Colon (tissue), 2 donors: ENCODE measurements around the gene FLT1.

Experiments used
- FAIRE-seq: peaks from 2 replicates; lab custom pipeline; 2012; peaks lifted over from hg19 to GRCh38; lab: Jason Lieb, UNC
- donor health status: control.
- donor health status: control.

FLT1 gene

DNA sequence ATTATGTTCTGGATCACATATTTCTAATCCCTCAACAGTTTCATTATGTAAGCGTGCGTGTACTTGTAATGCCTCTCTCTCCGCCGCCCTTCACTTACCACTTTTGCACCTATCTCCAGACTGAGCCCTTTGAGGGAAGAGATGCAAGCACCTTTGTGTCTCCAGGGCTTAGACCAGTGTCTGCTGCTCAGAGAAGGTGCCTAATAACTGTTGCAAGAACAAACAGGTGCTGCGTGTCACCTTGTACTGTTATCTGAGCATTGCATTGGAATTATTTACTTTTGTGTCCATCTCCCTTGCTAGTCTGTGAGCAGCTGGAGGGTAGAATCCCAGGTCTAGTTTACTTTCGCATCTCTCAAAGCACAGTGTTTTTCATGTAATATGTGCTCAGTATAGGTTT, 156.2 kb downstream of the FLT1 start:
- no peak for FAIRE-seq

DNA sequence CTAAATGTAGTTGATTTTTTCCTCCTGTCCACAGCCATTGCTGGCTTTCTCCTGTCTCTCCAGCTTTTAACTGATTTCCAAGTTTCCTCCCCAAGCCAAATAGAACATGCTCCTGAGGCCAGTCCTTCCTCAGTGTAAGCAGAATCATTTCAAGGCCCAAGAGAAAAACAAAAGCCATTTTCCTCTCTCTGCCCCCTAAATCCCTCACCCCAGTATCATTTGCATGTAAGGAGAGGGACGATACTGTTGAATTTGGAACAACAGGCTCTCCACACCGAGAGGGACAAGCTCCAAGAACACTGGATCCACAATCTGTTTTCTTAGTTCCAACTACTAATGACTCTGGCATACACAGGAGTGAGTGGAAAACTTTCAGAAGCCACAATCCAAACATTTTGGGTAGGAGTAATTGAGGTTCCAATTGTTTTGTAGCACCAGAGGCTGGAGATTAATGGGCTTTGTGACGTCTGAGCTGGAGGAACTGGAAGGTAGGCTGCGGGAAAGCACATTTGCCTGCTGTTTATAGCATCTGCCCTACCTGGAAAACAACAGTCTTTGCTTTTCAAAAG, 156.8 kb downstream of the FLT1 start:
- no peak for FAIRE-seq

DNA sequence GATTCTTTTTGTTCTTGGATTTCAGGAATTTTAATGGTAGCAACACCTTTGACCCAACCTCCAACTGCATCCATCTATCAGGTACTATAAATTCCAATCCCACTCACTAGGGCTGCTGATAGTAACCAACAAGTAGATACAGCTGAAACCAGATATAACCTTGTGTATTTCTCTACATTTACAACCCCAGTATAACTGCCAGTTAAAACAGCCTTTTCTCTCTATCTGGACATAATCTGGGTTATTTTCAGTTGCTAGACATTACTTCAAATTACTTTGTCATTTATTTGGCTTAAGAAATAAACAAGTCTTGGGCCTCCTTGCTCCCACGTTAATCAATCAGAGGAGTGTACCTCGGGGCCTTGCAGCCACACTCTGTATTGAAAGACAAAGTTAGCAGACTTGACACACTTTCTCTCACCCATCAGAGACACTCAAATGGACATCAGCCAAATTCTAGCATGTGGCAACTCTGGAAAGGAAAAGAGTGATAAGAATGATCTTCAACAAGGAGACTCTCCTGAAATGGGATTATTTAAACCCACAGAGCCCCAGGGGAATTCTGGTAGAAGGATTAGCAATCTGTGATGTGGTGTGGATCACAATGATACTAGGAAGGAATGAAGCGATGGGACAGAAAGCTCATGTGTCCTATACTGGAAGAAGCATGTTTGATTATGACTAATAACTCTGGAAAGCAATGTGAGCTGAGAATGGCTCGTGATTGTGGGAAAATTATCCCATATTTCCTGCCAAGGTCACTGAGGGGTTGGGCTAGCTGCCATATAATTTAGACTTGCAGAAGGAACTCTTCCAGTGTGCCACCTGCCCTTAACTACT, 157.5 kb downstream of the FLT1 start:
- no peak for FAIRE-seq

DNA sequence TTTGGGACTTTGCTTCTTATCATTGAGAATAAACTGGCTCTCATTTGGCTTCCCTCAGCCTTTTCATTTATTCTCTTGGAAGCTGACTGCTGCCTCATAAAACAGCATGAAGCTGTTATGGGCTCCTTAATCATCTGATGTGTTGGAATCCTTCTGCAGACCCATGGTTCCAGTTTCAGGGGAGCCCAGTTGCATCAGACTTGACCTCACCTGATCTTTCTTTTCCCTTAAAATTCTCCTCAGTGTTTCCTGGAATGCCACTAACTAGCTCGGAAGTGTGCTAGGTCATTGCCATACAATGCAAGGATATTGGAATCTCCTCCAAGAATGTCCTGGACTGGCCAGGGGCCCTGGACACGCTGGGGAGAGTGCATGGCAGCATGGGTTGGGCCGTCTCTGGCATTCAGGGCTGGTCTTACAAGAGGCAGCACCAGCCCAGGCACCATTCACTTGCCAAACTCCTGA, 158.7 kb downstream of the FLT1 start:
- FAIRE-seq = no peak

DNA sequence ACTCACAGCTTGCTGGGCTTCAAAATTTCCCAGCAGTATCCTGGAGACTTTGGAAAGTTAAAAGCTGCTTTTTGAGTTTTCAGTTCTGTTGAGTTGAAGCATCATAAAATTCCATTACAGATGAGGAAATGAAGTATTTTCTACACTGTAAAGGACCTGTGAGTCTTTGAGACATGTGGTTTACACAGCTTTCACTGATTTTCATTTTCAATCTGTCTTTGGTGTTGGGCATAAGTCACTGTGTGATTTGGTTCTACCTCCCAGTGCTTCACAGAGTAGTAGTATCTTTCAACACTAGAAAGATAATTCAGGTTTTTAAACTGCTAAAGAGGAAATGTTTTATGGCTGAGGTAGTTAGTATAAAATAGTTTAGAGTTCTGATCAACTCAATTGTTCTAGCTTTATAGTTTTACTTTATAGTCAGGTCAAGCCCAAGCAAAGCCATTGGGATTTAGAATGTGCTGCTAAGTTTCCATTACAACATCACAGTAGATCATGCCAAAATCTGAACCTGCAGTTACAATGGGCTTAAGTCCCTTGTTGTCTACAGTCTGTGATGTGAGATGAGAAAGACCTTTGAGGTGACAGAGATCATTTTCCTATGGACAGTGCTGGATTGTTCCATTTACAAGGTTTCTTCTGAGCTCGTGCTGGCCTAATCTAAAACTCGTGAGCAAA, 161.6 kb downstream of the FLT1 start:
- no peak for FAIRE-seq

DNA sequence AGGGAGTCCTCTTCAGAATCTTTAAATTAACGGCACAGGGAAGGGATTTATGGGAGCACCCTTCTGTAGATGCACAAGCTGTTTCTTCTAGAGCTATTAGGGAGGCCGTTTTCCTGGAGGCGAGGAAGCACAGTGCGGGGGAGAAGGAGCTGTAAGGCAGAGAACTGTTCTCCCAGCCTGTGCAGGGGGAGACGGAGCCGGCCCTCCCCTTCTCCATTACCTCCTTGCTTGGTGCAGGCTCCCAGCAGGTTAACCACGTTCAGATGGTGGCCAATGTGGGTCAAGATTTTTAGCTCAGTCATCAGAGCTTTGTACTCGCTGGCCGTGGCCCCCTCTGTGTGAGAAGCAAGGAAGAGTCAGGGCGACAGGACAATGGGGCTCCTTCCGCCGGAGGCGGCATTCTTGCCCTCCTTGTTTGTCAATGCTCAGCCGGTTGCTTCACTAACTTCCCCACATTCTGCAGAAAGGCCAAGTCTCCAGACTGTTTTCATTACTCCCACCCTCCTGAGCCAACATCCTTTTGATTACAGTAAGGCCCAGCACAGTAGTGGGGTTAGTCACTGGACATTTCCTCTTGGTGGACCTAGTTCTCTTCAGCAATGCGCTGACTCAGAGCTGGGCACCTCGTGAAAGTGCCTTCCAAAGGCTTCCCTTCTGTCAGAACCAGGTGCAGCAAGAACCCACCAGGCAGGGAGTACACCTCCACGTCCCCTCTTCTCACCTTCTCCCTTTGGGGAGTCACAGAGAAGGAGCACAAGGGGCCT, 165.4 kb downstream of the FLT1 start:
- no peak for FAIRE-seq

DNA sequence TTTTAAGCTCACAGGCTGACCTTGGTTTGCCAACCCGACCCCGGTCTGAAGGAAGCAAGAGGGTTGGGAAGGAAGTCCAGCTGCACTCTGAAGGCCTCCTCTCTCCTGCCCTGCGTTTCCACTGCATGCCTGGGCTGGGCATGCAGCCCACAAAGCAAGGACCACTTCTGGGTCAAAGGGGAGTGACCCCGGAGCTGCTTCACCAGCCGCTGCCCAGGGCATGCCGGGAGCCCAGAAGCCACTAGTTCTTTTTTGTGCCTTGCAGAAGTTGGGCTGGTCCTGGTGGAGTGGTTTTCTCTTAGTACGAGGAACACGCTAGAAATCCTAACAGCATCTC, 166.7 kb downstream of the FLT1 start:
- FAIRE-seq = no peak

DNA sequence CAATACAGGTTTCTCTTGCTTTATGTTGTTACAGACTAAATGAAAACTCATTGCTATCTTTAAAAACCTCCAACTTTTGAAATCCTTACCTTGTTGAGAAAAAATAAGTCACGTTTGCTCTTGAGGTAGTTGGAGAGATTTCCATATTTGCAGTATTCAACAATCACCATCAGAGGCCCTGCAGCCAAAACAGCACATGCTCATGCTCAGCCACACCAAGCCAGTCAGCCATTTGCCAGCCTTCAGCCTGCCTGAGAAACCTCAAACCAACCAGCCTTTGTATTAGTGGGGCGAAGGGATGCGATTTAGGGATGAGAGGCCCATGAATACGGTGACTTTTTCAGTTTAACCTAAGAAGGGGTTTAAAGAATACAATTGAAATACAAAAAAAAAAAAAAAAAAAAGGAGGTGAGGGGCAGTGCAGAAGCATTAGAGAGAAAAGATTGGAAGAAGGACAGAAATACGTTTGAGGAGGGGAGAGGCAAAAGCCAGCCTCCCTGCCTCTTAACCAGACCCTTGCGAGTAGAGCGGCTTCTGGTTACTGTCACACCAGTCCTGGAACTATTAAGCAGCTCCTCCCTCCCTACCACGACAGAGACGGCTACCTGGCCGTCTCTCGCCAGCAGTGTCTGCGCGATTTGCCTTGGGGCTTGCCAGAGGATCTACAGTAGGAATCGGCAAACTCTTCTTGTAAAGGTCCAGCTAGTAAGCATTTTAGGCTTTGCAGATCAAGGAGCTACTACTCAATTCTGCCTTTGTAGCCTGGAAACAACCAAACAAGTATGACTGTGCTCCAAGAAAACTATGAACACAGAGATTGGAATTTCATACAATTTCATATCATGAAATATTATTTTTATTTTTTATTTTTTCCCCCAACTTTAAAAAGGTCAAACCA, 167.3 kb downstream of the FLT1 start:
- FAIRE-seq = no peak

DNA sequence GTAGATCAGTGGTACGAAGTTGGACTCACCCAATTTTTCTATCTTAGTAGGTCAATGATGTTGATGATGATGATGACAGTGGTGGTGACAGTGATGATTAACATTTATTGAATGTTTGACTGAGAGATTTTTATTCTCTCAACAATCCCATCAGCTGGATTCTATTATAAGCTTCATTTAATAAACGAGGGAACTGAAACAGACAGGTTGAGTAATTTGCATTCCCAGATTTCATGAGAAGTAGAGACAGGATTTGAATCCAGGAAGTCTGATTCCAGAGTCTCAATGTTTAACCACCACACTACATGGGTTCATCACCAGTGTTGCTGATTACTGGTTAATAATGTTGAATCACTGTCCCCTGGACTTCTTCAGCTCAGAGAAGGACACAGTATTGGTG, 168.9 kb downstream of the FLT1 start:
- FAIRE-seq = no peak

DNA sequence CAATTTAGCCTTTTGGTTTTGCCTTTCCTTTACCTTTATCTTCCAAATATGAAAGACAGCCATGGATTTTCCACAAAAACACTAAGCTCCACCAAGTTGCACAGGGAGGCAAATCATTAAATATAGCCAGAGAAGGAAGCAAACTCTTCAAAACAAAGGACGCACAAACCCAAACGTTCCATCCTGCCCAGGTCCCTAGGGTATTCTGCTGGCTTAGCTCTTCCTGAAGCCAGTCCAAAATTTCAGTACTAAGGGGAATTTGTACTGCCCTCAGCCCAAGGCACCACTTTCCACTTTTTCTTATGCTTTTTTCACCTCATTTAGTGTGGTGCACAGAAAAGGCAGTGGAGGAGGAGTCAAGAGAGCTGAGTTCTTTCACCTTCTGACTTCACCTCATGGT, 169.9 kb downstream of the FLT1 start:
- FAIRE-seq = no peak

DNA sequence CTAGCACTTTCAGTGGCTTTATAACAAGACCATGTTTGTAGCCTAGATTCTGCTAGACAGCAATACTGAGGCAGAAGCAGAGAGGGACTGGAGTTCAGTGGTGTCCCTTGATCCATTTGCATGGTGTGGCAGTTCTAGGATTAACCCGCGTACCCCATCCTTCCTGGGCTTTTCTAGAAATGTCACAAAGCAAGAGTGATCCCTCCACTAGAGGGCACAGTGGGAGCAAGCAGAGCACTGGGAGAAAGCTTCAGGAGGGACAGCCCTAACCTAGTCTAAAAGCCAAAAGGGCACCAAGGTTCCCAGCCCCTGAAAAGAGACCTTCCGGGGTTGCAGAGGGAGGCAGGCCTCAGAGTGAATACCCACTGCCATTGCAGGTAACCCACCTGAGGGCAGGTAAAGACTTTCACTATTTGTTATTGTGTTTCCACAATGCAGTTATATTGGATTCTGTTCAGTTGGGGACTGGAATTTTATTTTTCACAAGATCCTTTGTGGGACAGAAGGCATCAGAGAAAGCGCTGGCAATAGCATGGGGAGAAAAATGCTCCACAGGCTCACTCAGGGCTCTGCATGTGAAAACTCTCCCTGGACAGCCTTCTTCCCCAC, 170.6 kb downstream of the FLT1 start:
- no peak for FAIRE-seq

DNA sequence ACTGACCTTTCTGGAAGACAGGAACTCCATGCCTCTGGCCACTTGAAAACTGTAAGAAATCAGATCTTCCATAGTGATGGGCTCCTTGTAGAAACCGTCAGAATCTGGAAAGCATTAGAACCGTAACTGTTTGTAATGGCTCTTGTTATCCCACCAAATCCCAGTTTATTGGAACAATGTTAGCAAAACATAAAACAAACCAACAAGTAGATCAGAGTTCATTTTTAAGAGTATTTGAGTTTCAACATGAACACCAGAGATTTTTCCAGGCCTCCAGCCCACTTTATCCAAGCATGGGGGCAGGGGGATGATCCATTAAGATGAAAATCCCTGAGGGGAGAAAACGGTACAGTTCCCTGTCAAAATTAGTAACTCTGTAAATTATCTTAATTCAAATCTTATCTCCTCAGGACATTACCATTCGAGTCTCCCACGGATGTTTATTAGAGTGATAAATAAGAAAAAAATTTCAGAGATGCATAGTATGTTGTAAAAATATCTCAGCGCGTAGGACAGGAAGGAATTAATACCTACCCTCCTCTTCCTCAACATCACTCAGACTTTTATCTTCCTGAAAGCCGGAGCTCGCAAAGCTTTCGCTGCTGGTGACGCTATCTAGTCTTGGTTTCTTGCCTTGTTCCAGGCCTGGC, 172.5 kb downstream of the FLT1 start:
- no peak for FAIRE-seq

DNA sequence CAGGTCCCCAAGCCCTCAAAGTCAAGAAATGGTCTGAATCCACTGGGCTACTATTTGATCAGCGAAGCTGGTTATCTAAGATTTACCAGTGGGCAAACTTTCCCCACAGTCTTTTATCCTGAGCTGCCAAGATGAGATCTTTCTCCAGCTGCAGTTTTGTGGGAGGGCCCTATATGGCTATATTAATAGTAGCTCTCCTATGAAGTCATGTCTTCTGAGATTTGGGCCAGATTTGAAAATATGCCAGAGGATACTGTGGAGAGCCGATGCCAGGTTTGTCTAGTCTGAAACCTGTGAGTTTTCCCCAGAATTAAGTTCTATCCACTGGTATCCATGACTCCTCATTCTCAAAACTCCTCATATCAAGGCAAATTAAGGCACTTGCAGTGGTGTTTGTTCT, 173.2 kb downstream of the FLT1 start:
- no peak for FAIRE-seq

DNA sequence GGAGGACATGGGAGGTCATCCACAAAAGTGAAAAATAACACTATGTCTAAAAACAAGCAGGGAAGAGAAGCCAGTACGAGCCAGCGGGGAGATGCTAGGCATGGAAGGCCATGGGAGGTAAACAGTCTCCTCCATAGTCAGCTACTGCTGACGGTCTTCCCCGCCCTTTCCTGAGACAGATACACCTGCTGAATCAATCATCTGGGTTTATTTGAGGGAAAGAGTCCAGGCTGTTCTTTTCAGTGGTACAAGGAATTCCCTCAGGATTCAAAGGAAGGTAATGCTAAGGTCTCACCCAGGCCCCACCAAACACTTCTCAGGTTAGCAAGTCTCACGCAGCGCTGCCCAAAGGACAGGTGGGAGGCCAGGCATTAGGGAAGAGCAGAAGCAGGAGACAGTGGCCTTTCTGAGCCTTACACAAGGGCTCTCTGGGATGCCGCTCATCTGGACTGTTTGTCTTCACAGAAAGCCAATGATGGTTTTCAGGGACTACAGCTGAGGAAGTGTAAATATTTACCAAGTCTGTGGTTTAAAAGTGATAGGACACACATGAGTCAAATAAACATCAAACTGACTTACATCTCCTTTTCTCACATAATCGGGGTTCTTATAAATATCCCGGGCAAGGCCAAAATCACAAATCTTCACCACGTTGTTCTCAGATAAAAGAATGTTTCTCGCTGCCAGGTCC, 173.9 kb downstream of the FLT1 start:
- no peak for FAIRE-seq

DNA sequence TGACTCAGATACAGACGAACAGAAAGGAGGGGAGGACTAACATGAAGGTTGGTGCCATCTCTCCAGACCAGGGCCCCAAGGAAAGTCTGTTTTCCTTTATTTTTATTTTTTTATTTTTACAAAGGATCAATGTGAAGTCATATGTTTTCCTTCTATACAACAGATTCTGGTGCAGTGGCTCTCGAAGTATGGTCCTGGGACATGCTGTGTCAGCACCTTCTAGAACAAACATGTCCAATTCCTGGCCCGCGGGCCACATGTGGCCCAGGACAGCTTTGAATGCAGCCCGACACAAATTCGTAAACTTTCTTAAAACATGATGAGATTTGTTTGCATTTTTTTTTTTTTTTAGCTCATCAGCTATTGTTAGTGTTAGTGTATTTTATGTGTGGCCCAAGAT, 174.7 kb downstream of the FLT1 start:
- FAIRE-seq = no peak

DNA sequence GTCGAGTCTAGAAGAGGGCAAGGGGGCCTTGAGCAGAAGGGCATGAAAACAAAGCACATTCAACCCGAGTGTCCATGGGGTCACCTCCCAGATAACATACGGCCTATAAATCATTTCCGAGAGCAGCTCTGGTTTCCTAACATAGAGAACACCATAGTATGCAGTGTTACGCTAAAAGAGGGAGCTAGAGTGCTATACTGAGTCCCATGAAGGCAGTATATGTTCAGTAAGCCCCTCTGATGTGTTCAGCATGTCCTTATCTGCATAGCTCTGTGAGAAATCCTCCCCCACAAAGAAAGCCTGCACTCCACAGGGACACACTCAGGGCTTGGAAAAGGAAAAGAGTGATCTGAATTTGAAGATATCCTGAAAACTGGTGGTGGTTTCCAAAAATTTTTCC, 175.4 kb downstream of the FLT1 start:
- FAIRE-seq = no peak

DNA sequence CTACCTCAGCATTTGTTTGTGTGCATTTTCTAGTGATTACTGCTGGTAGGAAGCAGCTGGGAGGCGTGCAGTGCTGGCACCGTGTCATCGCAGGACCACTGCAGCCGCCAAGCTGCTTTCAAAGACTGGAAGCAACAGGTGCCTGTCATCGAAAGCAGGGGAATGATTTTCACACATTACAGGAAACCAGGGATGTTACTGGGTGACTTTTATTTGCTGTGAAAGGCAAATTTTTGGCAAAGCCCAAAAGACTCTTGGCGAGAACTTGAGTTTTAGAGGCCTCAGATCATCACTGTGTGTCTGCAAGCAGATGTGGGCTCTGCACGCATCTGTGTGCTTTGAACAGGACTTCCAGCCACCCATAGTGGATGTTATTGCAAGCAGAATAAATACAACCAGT, 176.4 kb downstream of the FLT1 start:
- no peak for FAIRE-seq

DNA sequence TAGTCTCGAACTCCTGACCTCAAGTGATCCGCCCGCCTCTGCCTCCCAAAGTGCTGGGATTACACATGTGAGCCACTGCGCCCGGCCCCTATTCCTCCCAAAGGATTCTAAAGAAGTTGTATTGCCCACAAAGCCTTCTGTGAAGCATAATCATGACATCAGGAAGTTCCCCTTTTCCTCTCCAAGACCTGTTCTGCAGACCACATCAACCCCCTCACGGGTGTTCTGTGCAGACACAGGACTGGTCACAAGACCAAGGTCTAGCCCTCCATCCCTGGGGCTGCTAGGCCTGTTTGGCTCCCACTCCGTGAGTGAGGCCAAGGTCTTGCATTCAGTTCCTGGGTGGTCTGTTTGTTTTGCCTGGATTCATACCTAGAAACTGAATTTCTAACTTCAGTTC, 178.1 kb downstream of the FLT1 start:
- FAIRE-seq = no peak

DNA sequence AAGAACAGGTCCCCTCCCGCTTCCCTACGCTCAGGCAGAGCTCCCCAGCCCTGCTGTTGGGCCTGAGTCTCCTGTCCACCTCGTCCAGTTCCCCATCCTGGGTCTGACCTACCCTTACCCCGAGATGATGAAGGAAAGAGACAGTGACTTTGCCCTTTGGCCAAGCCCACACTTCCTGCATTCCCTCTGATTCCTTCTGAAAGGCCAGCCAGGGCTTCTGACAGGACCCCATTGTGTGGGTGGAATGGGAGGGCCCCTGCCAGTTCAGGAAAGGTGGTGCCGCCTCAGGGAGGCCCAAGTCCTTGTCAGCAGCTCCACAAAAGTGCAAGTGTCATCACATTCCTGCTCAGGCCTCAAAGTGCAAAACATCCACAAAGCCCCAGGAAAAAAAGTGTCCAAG, 178.8 kb downstream of the FLT1 start:
- no peak for FAIRE-seq

DNA sequence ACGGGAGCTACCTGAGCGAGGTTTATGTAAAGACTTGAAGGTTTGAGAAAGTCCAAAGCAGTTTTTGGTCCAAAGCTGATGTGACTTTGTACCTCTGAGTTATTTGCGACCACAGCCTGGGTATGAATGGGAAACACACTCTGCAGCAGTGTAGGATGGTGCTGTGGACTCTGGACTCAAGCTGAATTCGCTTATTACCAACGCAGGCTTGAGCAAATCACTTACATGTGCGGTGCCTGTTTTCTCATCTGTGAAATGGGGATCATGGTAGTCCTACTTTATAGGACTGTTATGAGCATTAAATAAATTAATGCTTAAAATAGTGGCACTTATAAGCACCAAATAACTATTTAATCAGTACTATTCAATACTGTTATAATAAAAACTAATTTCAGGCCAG, 180.0 kb downstream of the FLT1 start:
- FAIRE-seq = no peak
